Ovary (tissue), 9 donors: Measurements from ENCODE around the gene TRABD2B. TPM values are rescaled to one million over a fixed set of nuclear protein-coding genes. Genes with fewer than 3 reads are reported as not detected.

Experiments used
- DNase-seq, 5 donors: peaks; one replicate each; pipeline ENCODE4 v3.0.0-alpha.2; 2019 to 2020
- H3K27ac ChIP-seq, 2 donors: fragments of 200-600 bp; one replicate each; pipeline versions ENCODE4 v1.5.1 to v1.8.0; 2019 to 2022
- H3K27me3 ChIP-seq: fragments of 200-600 bp; one replicate; pipeline ENCODE4 v1.8.0; 2022
- H3K36me3 ChIP-seq: fragments of 200-600 bp; sonication (generic); one replicate; pipeline ENCODE4 v1.5.1; 2019
- H3K4me1 ChIP-seq: one replicate; pipeline ENCODE4 v1.8.1; 2013; ENCODE audit warnings: mild to moderate bottlenecking, moderate library complexity; ENCODE audit not compliant: insufficient read depth
- H3K4me3 ChIP-seq: fragments of 200-600 bp; sonication (generic); one replicate; pipeline ENCODE4 v1.5.1; 2017
- H3K9me3 ChIP-seq, 2 donors: fragments of 200-600 bp in 1 of 2; sonication (generic) in 1 of 2; one replicate each; pipeline versions ENCODE4 v1.5.1 to v1.8.1; 2013 to 2019; ENCODE audit warnings: mild to moderate bottlenecking in 1 of 2, moderate library complexity in 1 of 2
- CTCF ChIP-seq, 3 donors: fragments of 450-650 bp in 2 of 3; fragments of 200-600 bp in 1 of 3; IDR thresholded peaks; one replicate each; pipeline versions ENCODE4 v1.5.1 to v1.8.0; 2016 to 2022; ENCODE audit warnings: antibody characterized with exemption in 3 of 3, mild to moderate bottlenecking in 1 of 3
- EP300 ChIP-seq: sonication (generic); formaldehyde crosslinking; IDR thresholded peaks from one replicate; pipeline ENCODE4 v1.6.1; 2017; ENCODE audit warnings: antibody characterized with exemption
- POLR2A ChIP-seq: fragments of 450-650 bp; IDR thresholded peaks from one replicate; pipeline ENCODE4 v1.6.1; 2017; ENCODE audit warnings: antibody characterized with exemption, mild to moderate bottlenecking, moderate library complexity
- WGBS, 3 donors: extraction: QIAGEN DNeasy Blood & Tissue Kit in 1 of 3; methylation state at CpG; one replicate each; pipeline versions ENCODE4 v1.1.5 to v1.1.7; 2013 to 2017; 5-methylcytosine and 5-hydroxymethylcytosine counted together
- intact Hi-C, 4 donors: fragments of 100-400 bp; cut with DNase I; formaldehyde crosslinking; loops; one replicate each; pipeline versions ENCODE4 v1.11.0 to v1.15.1; 2022 to 2023
- polyA plus RNA-seq, 2 donors: library from polyadenylated mRNA; stranded (reverse); fragments of 200-250 nt in 1 of 2; fragments of 350-450 nt in 1 of 2; fragmentation: Illumina TruSeq in 1 of 2; extraction: RNeasy Lipid Tissue Mini Kit (QIAGEN cat#74804) in 1 of 2; gene quantifications; one replicate each; pipeline ENCODE4 v1.2.3, GENCODE V29; 2013 to 2014
- total RNA-seq, 7 donors: library from RNA; depleted of rRNA in 2 of 7; stranded (reverse); fragments of >200 nt in 2 of 7; fragmentation: NEBNext Ultra II Directional in 3 of 7; extraction: Animal tissue kit (Norgen Biotek cat#: 25700) in 3 of 7; gene quantifications; one replicate each; pipeline versions ENCODE4 v1.1.0 to v1.2.4, GENCODE V29; 2016 to 2023
- donor health status: DM: no; HTN: no; CAD: no; lungs with moderate emphysema.
- donor health status: DM: no; HTN: no; CAD: no.
- donor health status: Bipolar disorder and iron deficiency.
- donor health status: DM: yes; HTN: yes; CAD: no.
- donor health status: DM: no; HTN: no; CAD: no.
- donor health status: DM: yes; HTN: yes; CAD: no.

TRABD2B gene
- total and polyA plus RNA-seq, 9 donors: 0.18 to 1.6 (median 0.52) TPM

- no peaks in the 10 kb centered on the region for H3K36me3 ChIP-seq
- peaks cover 3% of the 10 kb centered on the region for H3K4me1 ChIP-seq
- TF ChIP-seq POLR2A: no peak
- TF ChIP-seq CTCF (IDR thresholded peaks at IDR 0.05): no peak
- TF ChIP-seq EP300: no peak
- no peaks in the 10 kb centered on the region for H3K27me3 ChIP-seq
- intact Hi-C loops: loop anchor here (5.0 to 10.0 kb wide), 3 partner anchors 287 to 540 kb away; partner anchors contain the start of gene FOXD2 (in 3 of the 4)
- no peak overlapping the region for H3K27ac ChIP-seq
- H3K9me3 ChIP-seq: no peaks in the 10 kb centered on the region
- H3K4me3 ChIP-seq: no peak overlapping the region
- no peak for DNase-seq
- WGBS, 3 donors: 94 to 95% (median 95%) methylated on average over 8 of the region's 8 CpGs
Observed at GRCh38 chr1:47722101-47722500, 275.1 kb downstream of the TRABD2B start.

GRCh38 chr1:47720111-47720510, 277.1 kb downstream of the TRABD2B start:
- Histone ChIP-seq H3K27me3 (no peaks in the 10 kb centered on the region), H3K36me3 (no peaks in the 10 kb centered on the region), H3K9me3 (no peaks in the 10 kb centered on the region), H3K4me3 (no peak overlapping the region), H3K4me1 (peaks cover 2% of the 10 kb centered on the region), H3K27ac (no peak overlapping the region)
- intact Hi-C loops: loop anchor here (5.0 to 10.0 kb wide), 3 partner anchors 285 to 538 kb away; partner anchors contain the start of gene FOXD2 (in 3 of the 4)
- WGBS, 3 donors: 44 to 58% (median 54%) methylated on average over 4 of the region's 4 CpGs
- TF ChIP-seq CTCF (IDR thresholded peaks at IDR 0.05) (no peak), POLR2A (no peak), EP300 (no peak)
- DNase-seq: no peak

GRCh38 chr1:47717341-47717740, 279.8 kb downstream of the TRABD2B start:
- no peak overlapping the region for H3K4me3 ChIP-seq
- H3K9me3 ChIP-seq: no peaks in the 10 kb centered on the region
- TF ChIP-seq EP300: no peak
- no peak for TF ChIP-seq POLR2A
- no peak for TF ChIP-seq CTCF (IDR thresholded peaks at IDR 0.05)
- no peaks in the 10 kb centered on the region for H3K4me1 ChIP-seq
- no peaks in the 10 kb centered on the region for H3K27me3 ChIP-seq
- DNase-seq: no peak
- no peak overlapping the region for H3K27ac ChIP-seq
- intact Hi-C loops: no loop called here
- no peaks in the 10 kb centered on the region for H3K36me3 ChIP-seq

GRCh38 chr1:47713975-47714767, 283.0 kb downstream of the TRABD2B start:
- 70 to 81% (median 78%) methylated on average over 4 of the region's 4 CpGs for WGBS, 3 donors
- intact Hi-C loops: loop anchor here in 1 of 4 donors (5.0 kb wide), 2 partner anchors 522 to 537 kb away; partner anchors contain the start of gene PDZK1IP1
- H3K27me3 ChIP-seq: no peaks in the 10 kb centered on the region

More at GRCh38 chr1:47713975-47714767, 283.0 kb downstream of the TRABD2B start:
- Histone ChIP-seq H3K9me3 (no peaks in the 10 kb centered on the region), H3K36me3 (no peaks in the 10 kb centered on the region), H3K4me3 (no peak overlapping the region), H3K27ac (no peak overlapping the region), H3K4me1 (peaks cover 3% of the 10 kb centered on the region)
- DNase-seq: no peak
- TF ChIP-seq EP300: no peak
- no peak for TF ChIP-seq POLR2A
- no peak for TF ChIP-seq CTCF (IDR thresholded peaks at IDR 0.05)
